Activated CD8-positive, alpha-beta memory T cell treated with anti-CD3 and anti-CD28 coated beads for 1 hour (primary cell): ENCODE results near the gene CACNA2D1.

Experiments used
- DNase-seq, 2 donors: peaks; one replicate each; pipeline ENCODE4 v3.0.0-alpha.2; 2020; ENCODE audit warnings: low read depth in 1 of 2; ENCODE audit errors: extremely low read depth in 1 of 2

The CACNA2D1 gene

GRCh38 chr7:82129091-82129490 is 314.5 kb downstream of the CACNA2D1 start:
- DNase-seq: no peak

DNA sequence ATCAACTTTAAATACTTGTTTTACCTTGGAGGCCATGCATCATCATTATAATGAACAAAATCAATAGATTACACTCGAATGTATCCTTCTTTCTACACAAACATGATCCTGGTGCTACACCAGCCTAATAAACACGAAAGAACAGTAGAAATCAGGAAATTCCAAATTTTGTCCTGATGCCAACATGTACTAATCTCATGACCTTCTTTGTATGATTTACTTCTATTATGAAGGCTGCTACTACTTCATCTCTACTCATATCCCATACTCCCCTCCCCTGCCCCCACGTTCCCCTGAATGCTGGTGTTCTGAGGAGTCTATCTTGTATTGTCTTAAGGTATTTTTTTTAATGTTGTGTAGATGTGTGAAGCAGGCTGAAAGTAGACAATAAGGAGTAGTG is 315.0 kb downstream of the CACNA2D1 start:
- no peak for DNase-seq

DNA sequence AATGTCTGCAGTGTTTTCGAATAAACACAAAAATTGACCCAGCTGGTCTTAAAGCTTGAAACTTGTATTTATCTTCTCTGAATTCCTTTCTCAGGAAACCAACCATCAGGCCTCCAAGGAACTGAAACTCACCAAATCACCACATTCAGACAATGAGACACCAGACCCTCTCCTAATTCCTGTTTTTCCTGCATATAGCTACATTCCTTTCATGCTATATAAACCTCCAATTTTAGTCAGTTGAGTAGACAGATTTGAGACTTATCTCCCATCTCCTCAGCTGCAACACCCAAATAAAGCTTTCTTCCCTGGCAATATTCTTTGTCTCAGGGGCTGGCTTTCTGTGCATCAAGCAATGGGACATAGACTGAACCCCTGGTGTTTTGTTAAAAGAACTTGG is 317.0 kb downstream of the CACNA2D1 start:
- DNase-seq: no peak

DNA sequence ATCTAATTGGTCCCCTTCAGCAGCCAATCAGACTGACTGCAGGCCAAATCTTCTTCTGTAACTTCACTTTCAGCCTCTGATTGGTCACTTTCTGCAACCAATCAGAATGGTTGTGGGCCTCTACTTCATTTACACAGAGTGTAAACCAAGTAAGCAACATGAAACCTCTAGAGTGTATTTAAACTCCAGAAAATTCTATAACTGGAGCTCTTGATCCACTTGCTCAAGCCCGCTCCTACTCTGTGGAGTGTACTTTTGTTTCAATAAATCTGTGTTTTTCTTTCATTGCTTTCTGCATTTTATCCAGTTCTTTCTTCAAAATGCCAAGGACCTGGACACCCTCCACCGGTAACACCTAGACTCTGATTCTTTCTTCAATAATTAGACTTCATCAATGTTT is 319.1 kb downstream of the CACNA2D1 start:
- DNase-seq: no peak

GRCh38 chr7:82122275-82122674 is 321.3 kb downstream of the CACNA2D1 start:
- no peak for DNase-seq

- no peak for DNase-seq
Measured at GRCh38 chr7:82114237-82114636, 329.3 kb downstream of the CACNA2D1 start.

DNA sequence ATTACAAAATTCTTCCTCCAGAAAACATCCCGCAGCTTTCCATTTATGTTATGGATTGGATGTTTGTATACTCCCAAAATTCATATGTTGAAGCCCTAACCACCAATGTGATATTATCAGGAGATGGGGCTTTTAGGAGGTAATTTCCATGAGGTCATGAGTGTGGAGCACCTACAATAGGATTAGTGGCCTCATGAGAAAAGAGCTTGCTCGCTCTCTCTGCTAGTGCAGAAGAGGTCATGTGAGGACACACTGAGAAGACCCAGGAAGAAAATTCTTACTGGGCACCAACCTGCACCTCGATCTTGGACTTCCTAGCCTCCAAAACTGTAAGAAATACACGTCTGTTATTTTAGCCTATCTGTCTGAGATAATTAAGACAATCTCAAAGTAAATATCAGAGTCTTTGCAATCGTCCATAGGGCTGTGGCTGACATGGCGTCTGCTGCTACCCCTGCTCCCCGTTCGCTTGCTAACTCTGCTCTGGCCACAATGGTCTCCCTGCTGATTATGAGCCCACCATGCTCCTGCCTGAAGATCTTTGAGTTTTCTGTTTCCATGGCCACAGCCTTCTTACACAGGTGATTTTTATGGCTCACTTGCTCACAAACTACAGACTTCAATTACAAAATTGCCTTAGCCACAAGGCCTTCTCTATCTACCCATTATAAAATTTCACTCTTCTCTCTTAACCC is 333.3 kb downstream of the CACNA2D1 start:
- no peak for DNase-seq

DNA sequence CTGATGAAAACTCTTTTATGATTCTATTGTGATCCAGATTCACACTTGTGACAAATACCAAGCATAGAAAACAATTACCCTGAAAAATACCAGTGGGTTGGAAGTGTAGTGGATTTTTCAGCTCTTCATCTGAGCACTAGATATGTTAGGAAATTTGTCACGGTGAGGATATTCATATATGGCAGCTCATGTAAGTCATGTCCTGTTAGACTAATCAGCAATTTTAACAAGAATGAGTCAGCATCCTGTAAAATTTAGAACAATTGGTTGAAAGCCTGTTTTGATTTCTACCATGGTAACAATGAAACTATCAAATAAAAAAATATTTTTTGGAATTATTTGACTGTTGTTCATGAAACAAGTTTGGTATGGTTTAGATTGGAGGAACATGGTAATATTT is 334.3 kb downstream of the CACNA2D1 start:
- DNase-seq: no peak

DNA sequence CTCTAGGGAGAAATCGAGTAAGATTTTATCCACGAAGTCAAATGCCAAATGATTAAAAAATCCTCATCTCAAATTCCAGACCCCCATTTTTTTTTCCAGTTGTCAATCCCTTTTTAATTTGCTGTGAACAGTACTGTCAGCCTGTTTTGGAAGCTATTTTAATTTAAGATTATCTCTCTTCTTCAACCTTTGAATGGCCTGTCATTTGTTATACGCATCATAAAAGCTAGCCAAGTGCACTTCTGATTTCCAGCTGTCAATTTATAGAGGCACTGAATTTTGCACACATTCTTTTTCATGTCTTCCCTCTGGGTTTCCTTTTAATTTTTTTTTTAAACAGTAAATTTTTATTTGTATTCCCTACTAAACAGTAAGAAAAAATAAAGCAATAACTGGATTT is 337.4 kb downstream of the CACNA2D1 start:
- no peak for DNase-seq

DNA sequence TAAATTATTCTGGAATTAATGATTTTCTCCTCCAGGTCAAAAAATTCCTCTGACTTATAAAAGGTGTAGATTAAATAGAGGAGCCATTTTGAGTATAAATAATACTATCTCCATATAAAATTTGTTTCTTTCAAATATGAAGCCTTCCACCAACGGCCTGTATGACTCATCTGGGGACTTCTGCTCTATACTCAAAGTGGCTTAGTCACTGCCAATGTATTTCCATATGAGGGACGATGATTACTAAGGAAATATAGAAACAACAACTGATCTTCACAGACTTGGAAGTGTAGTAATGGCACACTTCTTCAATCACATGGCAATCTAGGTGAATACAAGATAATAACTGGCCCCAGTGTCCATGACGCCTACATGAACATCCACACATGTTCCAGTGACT is 338.1 kb downstream of the CACNA2D1 start:
- no peak for DNase-seq

GRCh38 chr7:82098414-82098813 is 345.2 kb downstream of the CACNA2D1 start:
- no peak for DNase-seq

DNA sequence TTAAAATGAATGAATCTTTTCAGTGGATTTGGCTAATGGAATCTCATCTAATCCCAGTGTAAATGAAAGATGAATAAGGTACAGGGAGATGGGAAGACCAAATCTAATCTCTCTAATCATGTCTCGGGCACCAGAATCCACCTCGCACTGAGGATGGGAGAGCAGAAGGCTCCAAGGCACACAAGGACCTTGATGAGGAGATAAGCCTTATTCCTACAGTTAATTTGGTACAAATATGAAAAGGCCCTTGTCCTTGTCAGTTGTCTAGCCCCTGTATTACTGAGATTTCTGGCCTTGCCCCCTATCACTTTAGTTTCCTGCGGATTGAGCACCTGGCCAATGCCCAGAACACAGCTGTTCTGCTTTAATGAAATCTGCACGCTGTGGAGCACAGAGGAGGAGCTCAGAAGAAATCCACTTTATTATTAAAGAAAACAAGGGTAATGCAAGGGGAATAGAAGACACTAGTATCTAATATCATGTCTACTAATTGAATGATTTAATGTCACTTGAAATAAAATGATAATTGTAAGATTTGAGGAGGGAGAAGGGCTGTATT is 352.4 kb downstream of the CACNA2D1 start:
- DNase-seq: no peak

DNA sequence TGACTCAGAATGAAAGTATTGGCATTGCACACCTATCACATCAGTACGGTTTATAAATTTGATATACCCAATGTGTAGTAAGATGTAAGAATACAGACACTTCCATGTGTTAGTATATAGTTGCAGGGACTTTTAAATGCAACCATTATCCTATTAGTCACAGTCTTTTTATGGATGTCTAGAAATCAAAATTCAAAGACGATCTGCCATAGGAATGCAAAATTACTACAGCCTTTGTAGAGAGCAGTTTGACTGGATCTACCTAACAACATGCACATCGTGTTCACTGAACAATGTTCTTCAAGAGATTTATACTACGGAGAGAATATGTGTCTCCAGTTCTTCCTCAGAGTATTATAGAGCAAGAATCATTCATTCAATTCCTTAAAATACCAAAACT is 356.5 kb downstream of the CACNA2D1 start:
- no peak for DNase-seq

- DNase-seq: no peak
Measured at GRCh38 chr7:82085116-82085515, 358.5 kb downstream of the CACNA2D1 start.

DNA sequence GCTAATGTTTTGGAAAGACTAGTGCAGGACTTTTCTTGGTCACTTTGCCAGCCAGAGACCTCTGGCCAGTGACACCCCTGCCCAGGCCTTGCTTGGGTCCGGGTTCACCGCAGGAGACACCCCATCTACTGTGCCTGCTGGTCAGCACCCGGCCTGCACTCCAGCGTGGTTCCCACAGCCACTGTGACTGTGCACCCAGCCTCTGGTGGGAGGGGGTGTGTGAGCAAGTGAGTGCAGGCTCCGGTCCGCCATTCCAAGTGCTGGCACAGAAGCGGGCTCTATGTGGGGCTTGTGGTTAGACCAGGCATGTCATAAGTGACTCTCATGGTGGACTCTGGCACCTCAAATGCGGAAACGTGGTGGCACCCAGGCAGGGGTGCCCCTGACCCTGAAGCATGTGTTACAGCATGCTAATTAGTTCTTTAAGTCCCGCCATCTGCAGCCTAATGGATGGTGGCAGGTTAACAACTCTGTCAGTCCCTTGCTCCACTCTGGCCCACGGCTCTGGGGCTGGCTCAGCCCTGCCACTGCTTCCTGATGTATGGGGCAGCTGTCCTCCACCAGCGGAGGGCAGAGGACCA is 361.8 kb downstream of the CACNA2D1 start:
- DNase-seq: no peak

- no peak for DNase-seq
Measured at GRCh38 chr7:82080254-82080927, 363.2 kb downstream of the CACNA2D1 start.

DNA sequence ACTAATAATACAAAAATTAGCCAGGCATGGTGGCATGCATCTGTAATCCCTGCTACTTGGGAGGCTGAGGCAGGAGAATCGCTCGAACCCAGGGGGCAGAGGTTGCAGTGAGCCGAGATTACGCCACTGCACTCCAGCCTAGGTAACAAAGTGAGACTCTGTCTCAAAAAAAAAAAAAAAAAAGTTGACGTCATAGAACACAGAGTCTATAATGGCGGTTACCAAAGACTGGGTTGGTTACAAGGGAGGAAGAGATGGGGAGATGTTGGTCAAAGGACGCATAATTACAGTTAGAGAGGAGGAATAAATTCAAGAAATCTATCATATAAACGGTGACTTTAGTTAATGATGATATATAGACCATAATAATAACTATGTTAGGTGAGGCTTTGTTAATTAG is 364.1 kb downstream of the CACNA2D1 start:
- DNase-seq: no peak

GRCh38 chr7:82078807-82079206 is 364.8 kb downstream of the CACNA2D1 start:
- no peak for DNase-seq

GRCh38 chr7:82071468-82071867 is 372.1 kb downstream of the CACNA2D1 start:
- no peak for DNase-seq

DNA sequence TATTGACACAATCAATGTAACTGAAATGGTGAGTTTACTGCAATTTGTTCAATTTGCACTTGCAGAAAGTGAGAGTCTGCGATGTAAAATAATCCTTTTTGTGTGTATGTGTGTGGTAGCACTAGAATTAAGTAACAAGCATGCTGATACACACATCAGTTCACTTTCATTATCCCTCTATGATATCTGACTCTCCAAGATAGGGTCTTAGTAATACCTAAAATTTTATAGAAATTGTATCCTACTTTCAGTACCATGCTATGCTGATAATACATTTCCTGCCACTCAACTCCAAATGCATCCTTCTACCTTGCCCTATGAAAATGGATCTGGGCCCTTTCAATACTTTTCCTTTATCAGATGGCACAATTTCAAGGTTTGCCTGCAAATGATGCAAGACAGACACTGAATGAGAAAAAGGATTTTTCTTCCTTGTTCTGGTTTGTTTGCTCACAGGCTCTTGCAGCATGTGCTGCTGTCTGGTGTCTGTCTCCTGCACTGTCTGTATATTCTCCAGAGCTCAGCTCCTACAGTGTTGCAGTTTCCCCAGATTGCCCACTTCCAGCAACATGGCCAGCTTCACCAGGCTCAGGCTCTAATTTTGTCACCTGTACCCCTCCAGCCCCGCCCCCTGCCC is 375.8 kb downstream of the CACNA2D1 start:
- DNase-seq: no peak

DNA sequence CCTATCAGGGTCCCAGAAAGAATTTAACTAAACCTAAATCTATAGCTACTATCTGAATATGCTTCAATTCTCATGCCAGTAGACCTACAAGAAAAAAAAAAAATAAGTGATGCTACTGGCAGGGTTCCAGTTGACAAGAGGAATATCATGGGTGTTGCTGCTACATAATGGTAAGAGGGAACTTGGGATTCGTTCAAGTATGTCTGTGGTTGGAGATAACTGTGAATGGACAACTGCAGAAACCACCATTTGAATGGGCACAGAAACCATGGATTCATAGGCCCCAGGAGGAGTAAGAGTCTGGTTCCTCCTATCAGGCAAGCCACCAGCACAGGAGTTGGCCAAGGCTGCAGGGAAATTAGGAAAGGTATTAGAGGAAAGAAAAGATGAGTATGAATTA is 386.1 kb downstream of the CACNA2D1 start:
- DNase-seq: no peak

DNA sequence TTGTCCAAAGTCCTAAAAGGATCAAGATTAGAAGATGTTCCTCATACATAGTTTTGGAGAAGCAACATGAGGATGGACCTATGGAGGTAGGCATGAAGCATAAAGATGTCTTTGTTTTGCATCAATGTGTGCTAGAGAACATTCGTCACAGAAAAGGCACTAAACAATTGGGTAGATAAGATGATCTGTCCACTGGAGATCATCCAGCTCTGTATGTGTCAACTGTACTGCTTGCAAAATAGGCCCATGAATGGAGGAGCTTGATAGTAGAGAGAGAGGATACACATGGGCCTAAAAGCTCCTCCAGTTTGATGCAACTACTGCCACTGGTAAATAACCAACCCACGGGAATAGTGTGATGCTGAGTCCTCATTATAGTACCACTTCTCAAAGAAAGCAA is 387.3 kb downstream of the CACNA2D1 start:
- no peak for DNase-seq
